GM18868 (cell line): Measurements from ENCODE around the gene ZMYND15.

Source experiments
- ATAC-seq: cut with Tn5 transposase; IDR thresholded peaks from one replicate; pipeline ENCODE4 v1.9.1; 2021; ENCODE audit warnings: mild to moderate bottlenecking, moderate library complexity; ENCODE audit not compliant: unreplicated experiment

ZMYND15 gene

GRCh38 chr17:4715063-4715744 lies 24.4 kb upstream of the ZMYND15 start:
- no peak for ATAC-seq

- no peak for ATAC-seq
Observed at GRCh38 chr17:4716081-4716480, 23.6 kb upstream of the ZMYND15 start.

- no peak for ATAC-seq
Observed at GRCh38 chr17:4717791-4718190, 21.8 kb upstream of the ZMYND15 start.

DNA sequence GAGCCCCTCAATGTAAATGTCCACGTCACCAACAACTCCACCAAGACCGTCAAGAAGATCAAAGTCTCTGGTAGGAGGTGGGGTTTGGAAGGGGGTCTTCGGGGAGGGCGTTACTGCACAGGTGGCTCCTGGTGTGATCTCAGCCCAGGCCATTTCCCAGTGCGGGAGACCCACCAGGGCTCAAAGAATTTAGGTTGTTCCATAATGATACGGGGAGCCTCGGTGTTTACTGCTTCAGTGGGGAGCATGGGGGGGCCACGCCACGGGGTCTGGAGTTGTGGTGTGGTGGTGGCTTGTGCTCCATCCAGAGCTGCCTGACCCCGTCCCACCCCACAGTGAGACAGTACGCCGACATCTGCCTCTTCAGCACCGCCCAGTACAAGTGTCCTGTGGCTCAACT lies 21.4 kb upstream of the ZMYND15 start:
- no peak for ATAC-seq

GRCh38 chr17:4719146-4719545 lies 20.5 kb upstream of the ZMYND15 start:
- no peak for ATAC-seq

DNA sequence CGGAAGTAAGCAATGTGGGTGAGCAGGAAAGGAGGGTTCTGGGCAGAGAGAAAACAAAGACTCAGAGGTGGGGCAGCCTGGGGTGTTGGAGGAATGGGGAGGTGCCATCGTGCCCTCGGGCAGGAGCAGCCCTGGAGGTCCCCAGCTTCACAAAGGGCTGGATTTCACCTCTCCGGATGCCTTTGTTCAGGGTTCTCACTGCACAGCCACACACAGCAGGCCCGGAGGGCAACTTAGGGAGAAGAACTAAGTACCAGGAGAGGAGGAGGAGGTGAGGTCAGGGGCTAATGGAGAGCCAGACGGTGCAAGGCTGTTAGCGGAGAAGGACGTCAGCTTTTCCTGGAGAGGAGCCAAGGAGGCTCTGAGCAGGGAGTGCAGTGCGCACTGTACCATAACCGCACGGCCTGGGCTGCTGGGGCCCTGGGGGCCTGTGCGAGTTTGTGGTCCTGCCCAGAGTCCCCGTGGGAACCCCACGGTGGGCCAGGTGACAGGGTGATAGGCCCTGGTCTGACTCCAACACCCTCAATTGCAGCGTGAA lies 19.9 kb upstream of the ZMYND15 start:
- ATAC-seq = no peak

GRCh38 chr17:4720787-4721186 lies 18.8 kb upstream of the ZMYND15 start:
- no peak for ATAC-seq

GRCh38 chr17:4721203-4722135 lies 18.2 kb upstream of the ZMYND15 start:
- no peak for ATAC-seq

GRCh38 chr17:4722678-4723240 lies 16.9 kb upstream of the ZMYND15 start:
- ATAC-seq = no peak

GRCh38 chr17:4724650-4725049 lies 15.0 kb upstream of the ZMYND15 start:
- ATAC-seq = no peak

GRCh38 chr17:4725646-4726310 lies 13.9 kb upstream of the ZMYND15 start:
- ATAC-seq = no peak

GRCh38 chr17:4728124-4728523 lies 11.5 kb upstream of the ZMYND15 start:
- ATAC-seq = no peak

DNA sequence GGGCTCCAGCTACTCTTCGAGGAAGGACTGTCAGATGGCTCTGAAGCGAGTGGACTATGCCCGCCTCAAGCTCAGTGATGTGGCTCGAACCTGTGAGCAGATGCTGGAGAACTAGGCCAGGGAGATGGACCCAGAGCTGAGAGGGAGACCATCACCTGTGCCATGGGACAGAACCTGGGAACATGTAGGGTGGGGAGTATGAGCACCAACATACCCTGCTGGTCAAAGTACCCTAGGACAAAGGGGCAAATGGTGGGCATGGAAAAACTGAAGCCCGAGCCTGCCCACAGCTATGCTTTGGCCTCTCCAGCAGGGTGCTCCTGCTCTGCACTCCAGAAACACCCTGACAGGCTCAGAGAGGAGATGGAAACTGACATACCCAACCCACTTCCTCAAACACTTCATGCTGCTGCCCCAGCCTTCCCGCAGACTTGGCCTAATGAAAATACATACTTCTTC lies 6.5 kb upstream of the ZMYND15 start:
- peak; percentile 35 for ATAC-seq

GRCh38 chr17:4734857-4735475 lies 4.7 kb upstream of the ZMYND15 start:
- ATAC-seq = no peak

- no peak for ATAC-seq
Observed at GRCh38 chr17:4735876-4736651, 3.6 kb upstream of the ZMYND15 start.

DNA sequence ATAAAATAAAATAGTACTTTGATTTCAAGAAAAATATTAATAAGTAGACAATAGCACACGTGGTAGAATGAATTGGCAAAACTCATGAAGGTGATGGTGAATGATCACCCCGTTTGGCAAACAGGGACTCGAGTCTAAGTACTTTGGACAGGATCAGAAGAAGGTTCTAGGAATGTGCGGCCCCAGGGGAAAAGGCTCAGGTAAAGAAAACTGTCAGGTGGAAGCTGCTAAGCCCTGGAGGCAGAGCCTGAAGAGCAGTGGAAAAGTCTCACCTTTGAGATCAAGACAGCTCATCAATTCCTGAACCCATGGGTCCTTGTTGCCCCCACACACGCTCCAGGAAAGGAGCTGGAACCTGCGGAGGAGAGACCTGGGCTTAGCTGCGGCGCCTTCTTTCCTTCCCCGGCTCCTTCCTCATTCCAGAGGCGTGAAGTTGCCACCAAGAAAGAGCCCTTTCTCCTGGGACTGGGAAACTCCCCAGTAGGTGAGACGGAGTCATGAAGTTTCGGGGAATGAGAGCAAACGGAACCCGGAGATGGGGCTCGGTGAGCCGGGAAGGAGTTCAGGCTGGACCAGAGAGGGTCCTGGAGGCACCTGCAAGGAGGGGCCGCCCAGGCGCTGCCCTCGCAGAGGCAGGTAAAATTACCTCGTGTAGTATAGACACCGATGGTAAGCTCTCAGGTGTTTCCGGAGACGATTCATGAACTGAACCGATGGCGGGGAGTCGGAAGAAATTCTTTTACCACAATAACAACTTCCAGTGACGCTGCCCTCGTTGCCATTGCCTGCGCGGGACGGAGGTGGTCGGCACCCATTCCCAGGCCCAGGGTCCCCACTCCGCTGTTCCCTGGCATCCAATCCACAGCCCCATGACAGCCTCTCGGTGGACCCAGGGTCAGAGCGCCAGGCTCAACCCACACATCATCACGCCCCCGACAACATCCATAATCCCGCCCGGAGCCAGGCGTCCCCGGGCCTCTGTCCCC lies 1.2 kb upstream of the ZMYND15 start:
- ATAC-seq = no peak

- no peak for ATAC-seq
Observed at GRCh38 chr17:4740025-4740351, 355 bp downstream of the ZMYND15 start.

GRCh38 chr17:4740584-4740983 lies 951 bp downstream of the ZMYND15 start:
- ATAC-seq = no peak

DNA sequence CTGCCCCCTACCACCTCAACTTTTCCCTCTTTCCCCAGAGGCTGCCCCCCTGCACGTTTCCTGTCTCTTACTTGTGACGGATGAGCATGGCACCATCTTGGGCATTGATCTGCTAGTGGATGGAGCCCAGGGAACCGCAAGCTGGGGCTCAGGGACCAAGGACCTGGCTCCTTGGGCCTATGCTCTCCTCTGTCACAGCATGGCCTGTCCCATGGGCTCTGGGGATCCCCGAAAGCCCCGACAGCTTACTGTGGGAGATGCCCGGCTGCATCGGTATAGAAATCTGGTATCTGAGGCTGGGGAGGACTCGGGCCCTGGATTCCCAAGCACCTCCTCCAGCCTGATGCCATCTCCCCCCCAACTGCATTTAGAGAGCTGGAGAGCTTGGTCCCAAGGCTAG lies 1.9 kb downstream of the ZMYND15 start:
- ATAC-seq = no peak
